M059J (cell line): ENCODE data around the gene TNFRSF25. TPM values are rescaled to one million over a fixed set of nuclear protein-coding genes. Genes with fewer than 3 reads are reported as not detected.

Experiments
- DNase-seq: peaks from one replicate; pipeline ENCODE4 v3.0.0-alpha.2; 2012; ENCODE audit warnings: low read depth
- total RNA-seq: library from RNA; depleted of rRNA; stranded (reverse); fragments of >200 nt; shearing (Covaris generic); gene quantifications from 2 replicates; pipeline ENCODE4 v1.2.3, GENCODE V29; 2014; rRNA removed

TNFRSF25 gene
- total RNA-seq, 1 experiment from 2014 or later, result 8.7 TPM

- no peak for DNase-seq
Measured at GRCh38 chr1:6418668-6419396, 47.1 kb downstream of the TNFRSF25 start.

DNA sequence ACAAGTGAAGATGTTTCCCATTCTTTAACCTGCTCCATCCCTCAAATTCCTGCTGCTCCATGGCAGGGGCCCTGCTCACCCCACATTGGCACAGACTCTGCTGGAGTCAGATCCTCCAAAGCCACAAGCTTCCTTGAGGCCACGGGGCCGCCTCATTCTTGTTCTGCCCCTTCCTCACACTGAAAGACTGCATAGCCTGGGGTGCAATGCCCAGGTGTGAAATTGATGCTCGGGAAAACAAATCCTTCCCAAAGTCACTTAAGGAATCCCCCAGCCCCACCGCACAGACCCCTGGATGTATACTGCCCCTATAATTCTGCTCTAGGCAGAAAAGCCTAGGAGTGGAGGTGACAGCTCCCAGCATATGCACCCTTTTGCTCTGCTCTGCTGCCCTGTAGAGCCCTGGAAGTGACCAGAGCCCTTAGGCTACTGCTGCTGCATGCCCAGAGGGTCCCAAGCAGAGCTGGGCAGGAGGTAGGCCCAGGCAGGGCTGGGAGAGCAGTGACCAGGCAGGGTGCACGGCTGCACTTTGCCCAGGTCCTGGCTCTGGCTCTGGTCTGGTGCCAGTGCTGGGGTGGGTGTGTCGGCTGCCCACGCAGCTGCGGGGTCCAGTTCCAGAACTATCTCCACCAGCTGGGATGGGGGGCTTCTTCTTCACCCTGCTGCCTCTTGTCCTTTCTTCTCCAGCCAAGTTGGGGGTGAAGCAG lies 47.9 kb downstream of the TNFRSF25 start:
- no peak for DNase-seq

DNA sequence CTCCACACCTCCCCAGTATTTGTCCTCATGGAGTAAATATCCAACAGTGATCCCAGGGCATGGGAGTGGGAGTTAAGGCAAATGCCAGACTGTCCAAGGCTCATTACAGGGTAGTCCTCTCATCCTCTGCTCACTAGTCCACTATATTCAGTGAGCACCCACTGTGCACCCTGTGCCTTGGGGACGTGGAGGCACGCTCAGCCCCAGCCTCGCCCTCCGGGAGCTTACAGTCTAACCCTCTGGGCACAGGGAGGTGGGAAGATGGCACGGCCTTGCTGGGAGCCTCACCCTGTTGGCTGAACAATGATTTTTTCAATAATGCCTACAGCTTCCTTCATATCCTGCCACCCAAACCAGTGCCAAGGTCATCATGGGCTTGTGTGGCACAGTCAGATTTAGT lies 49.1 kb downstream of the TNFRSF25 start:
- no peak for DNase-seq

DNA sequence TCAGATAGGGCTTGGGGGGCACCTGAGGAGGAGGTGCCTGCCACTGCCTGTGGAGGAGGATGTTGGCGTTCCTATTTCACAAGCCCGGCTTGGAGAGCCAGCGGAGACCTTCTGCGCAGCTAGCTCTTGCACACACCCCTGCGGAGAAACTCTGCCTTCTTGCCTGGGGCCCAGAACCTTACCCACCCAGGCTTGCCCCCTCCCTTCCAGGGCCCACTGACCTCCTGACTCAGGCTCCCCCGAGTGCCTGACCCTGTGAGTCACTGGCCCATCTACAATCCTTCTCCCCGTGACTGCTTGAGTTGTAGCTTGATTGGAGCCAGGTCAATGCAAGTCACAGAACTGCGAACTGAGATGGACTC lies 49.7 kb downstream of the TNFRSF25 start:
- no peak for DNase-seq

- no peak for DNase-seq
Measured at GRCh38 chr1:6414881-6415626, 50.9 kb downstream of the TNFRSF25 start.

DNA sequence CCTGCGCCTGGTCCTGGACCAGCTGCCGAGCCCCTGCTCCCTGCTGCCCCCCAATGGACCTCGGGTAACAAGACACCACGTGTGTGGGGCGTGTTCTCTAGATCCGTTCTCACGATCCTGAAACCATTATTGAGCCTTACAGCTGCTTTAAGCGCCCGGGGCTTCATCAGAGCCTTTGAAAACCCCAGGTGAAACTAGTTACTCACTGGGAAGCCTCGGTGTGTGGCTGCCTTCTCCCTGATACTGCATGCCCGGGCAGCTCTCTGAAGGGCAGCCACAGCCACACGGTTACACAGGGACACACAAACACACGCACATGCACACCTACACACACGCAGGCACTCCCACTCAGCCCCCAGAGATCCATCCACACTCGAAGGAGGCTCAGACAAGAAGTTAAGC lies 51.5 kb downstream of the TNFRSF25 start:
- DNase-seq, result peak; percentile 84

DNA sequence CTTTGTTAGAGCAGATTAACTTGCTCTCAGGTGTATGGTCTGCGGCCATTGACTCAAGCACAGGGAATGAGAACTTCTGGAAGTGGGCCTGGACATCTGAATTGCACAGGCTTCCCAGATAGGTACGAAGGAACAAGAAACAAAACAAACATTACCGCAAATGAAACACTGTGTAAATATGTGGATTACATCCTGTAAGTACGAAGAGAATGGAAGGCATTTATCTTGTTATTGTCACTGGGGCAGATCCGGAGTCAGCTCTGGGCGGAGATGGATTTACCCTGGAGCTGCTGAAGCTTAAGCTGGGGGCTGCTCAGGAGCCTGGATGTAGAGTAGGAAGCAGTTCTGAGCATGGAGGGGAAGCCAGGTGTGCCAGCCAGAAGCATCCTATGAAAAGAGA lies 53.1 kb downstream of the TNFRSF25 start:
- DNase-seq, result peak; percentile 65

Other genes starting within 250 kb of the TNFRSF25 start
- 99.6 and 153 TPM in 2 replicates for gene ICMT, start 230.2 kb downstream of the TNFRSF25 start, total RNA-seq
- gene HES3, start 222.0 kb downstream of the TNFRSF25 start, total RNA-seq, result not detected in 2 replicates
- gene GPR153, start 205.1 kb downstream of the TNFRSF25 start, total RNA-seq, result 3.5 and 9.1 TPM in 2 replicates
- 102 and 113 TPM in 2 replicates for gene ACOT7, start 72.4 kb downstream of the TNFRSF25 start, total RNA-seq
- gene HES2, start 46.3 kb downstream of the TNFRSF25 start, total RNA-seq, result 0.47 and 1.0 TPM in 2 replicates
- gene ESPN, start 41.4 kb downstream of the TNFRSF25 start, total RNA-seq, result 0.02 TPM in 1 of 2 replicates, not detected in the other
- gene PLEKHG5, start 25.5 kb upstream of the TNFRSF25 start, total RNA-seq, result 3.9 and 11.2 TPM in 2 replicates
- gene NOL9, start 88.3 kb upstream of the TNFRSF25 start, total RNA-seq, result 13.2 and 25.5 TPM in 2 replicates
- gene TAS1R1, start 89.1 kb upstream of the TNFRSF25 start, total RNA-seq, result 0.27 TPM in 1 of 2 replicates, not detected in the other
- gene ZBTB48, start 113.8 kb upstream of the TNFRSF25 start, total RNA-seq, result 5.8 and 20.0 TPM in 2 replicates
- gene KLHL21, start 136.7 kb upstream of the TNFRSF25 start, total RNA-seq, result 14.4 and 32.2 TPM in 2 replicates
- 14.4 and 22.3 TPM in 2 replicates for gene PHF13, start 147.6 kb upstream of the TNFRSF25 start, total RNA-seq
- gene THAP3, start 158.7 kb upstream of the TNFRSF25 start, total RNA-seq, result 16.9 and 28.8 TPM in 2 replicates
- gene DNAJC11, start 235.6 kb upstream of the TNFRSF25 start, total RNA-seq, result 40.3 and 46.1 TPM in 2 replicates